GM21360 (cell line): ENCODE results near the gene RPN1.
A peak's percentile ranks its signal among the peaks of the same experiment; 100 is the strongest.
"Not testable (repeated sequence)": the region's sequence is repeated elsewhere in the genome, so short reads cannot be mapped to it uniquely, and the experiment has no call there.

Experiments
- ATAC-seq: cut with Tn5 transposase; IDR thresholded peaks from one replicate; pipeline ENCODE4 v1.9.1; 2021; ENCODE audit warnings: mild to moderate bottlenecking, moderate library complexity; ENCODE audit not compliant: unreplicated experiment

Gene RPN1

GRCh38 chr3:128650096-128651050 is at the start of gene RPN1:
TSS of gene RPN1 (minus strand) at chr3:128650818. CDS start at chr3:128650800, 18 bp downstream.
- ATAC-seq: peak; percentile 94

GRCh38 chr3:128698211-128699047 is 47.8 kb upstream of the RPN1 start:
- ATAC-seq: no peak

GRCh38 chr3:128697341-128697740 is 46.7 kb upstream of the RPN1 start:
- no peak for ATAC-seq

GRCh38 chr3:128693696-128694095 is 43.1 kb upstream of the RPN1 start:
- no peak for ATAC-seq

- ATAC-seq: no peak
These were observed 38.4 kb upstream of the RPN1 start for GRCh38 chr3:128689060-128689459.

GRCh38 chr3:128686465-128686864 is 35.8 kb upstream of the RPN1 start:
- ATAC-seq: no peak

- ATAC-seq: no peak
These were observed 34.5 kb upstream of the RPN1 start for GRCh38 chr3:128684986-128685726.

GRCh38 chr3:128683957-128684356 is 33.3 kb upstream of the RPN1 start:
- ATAC-seq: no peak

GRCh38 chr3:128681369-128681829 is 30.8 kb upstream of the RPN1 start:
- no peak for ATAC-seq

- peak; percentile 92 for ATAC-seq
These were observed 30.2 kb upstream of the RPN1 start for GRCh38 chr3:128680603-128681368.

- ATAC-seq: no peak
These were observed 28.7 kb upstream of the RPN1 start for GRCh38 chr3:128679338-128679737.

- not testable (repeated sequence) for ATAC-seq
These were observed 25.2 kb upstream of the RPN1 start for GRCh38 chr3:128675802-128676201.

- ATAC-seq: no peak
These were observed 23.7 kb upstream of the RPN1 start for GRCh38 chr3:128674161-128674784.

- no peak for ATAC-seq
These were observed 17.0 kb upstream of the RPN1 start for GRCh38 chr3:128667641-128668040.

- ATAC-seq: no peak
These were observed 14.9 kb upstream of the RPN1 start for GRCh38 chr3:128665362-128666021.

- no peak for ATAC-seq
These were observed 12.5 kb upstream of the RPN1 start for GRCh38 chr3:128663151-128663550.

- ATAC-seq: no peak
These were observed 4.9 kb upstream of the RPN1 start for GRCh38 chr3:128655531-128655930.

- not testable (repeated sequence) for ATAC-seq
These were observed 3.6 kb upstream of the RPN1 start for GRCh38 chr3:128653993-128654805.
